ENCODE results near the gene RANBP17.

DNA sequence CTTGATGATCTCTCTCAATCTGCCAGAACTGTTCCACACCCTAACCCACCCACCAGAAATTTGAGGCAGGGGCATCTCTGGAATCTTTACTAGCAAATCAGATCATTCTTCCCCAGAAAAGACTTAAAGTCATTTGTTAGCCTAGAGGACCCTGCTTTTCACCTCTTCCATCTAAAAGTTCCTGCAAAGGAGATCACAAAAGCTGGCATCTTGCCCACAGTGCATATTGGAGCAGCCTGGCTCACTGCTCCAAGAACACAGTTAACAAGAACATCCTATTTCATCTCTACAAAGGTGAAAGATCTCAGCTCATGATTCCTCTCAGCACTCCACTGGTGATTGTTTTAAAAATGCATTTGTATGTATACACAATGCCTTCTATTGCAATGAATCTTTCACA, 42.0 kb upstream of the RANBP17 start:
- no peak for TF ChIP-seq REST (IDR thresholded peaks at IDR 0.05; ENCODE audit: insufficient replicate concordance, low read depth)
- TF ChIP-seq, protein P1, sequence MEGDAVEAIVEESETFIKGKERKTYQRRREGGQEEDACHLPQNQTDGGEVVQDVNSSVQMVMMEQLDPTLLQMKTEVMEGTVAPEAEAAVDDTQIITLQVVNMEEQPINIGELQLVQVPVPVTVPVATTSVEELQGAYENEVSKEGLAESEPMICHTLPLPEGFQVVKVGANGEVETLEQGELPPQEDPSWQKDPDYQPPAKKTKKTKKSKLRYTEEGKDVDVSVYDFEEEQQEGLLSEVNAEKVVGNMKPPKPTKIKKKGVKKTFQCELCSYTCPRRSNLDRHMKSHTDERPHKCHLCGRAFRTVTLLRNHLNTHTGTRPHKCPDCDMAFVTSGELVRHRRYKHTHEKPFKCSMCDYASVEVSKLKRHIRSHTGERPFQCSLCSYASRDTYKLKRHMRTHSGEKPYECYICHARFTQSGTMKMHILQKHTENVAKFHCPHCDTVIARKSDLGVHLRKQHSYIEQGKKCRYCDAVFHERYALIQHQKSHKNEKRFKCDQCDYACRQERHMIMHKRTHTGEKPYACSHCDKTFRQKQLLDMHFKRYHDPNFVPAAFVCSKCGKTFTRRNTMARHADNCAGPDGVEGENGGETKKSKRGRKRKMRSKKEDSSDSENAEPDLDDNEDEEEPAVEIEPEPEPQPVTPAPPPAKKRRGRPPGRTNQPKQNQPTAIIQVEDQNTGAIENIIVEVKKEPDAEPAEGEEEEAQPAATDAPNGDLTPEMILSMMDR (IDR thresholded peaks at IDR 0.05; ENCODE audit: insufficient read depth, low read length), result no peak
- no peak for TF ChIP-seq POLR2AphosphoS5 (IDR thresholded peaks at IDR 0.05; ENCODE audit: low read depth)
- TF ChIP-seq GABPA (IDR thresholded peaks at IDR 0.05; ENCODE audit: low read depth), result no peak
- TF ChIP-seq SPI1 (IDR thresholded peaks at IDR 0.05; ENCODE audit: borderline replicate concordance, low read depth), result no peak

Data from HL-60 (cell line).